SKM-1 (cell line): ENCODE measurements around the gene ABCG1.

ENCODE experiments used
- DNase-seq: peaks from one replicate; lab custom pipeline; 2025; ENCODE audit not compliant: unreplicated experiment; lab: John Stamatoyannopoulos, UW

ABCG1 gene

GRCh38 chr21:42317826-42318746, 99.1 kb downstream of the ABCG1 start:
- DNase-seq: no peak

GRCh38 chr21:42319376-42319775, 100.4 kb downstream of the ABCG1 start:
- peak; percentile 81 for DNase-seq

- DNase-seq: peak; percentile 9
Measured at GRCh38 chr21:42319851-42320572, 101.1 kb downstream of the ABCG1 start.

GRCh38 chr21:42320791-42321190, 101.9 kb downstream of the ABCG1 start:
- DNase-seq: no peak

- DNase-seq: no peak
Measured at GRCh38 chr21:42321231-42321630, 102.3 kb downstream of the ABCG1 start.

GRCh38 chr21:42321845-42322244, 102.9 kb downstream of the ABCG1 start:
- no peak for DNase-seq

GRCh38 chr21:42324896-42325295, 106.0 kb downstream of the ABCG1 start:
- no peak for DNase-seq

GRCh38 chr21:42330380-42331371, 111.7 kb downstream of the ABCG1 start:
- DNase-seq: no peak

GRCh38 chr21:42331660-42332059, 112.7 kb downstream of the ABCG1 start:
- no peak for DNase-seq

- no peak for DNase-seq
Measured at GRCh38 chr21:42332557-42333317, 113.8 kb downstream of the ABCG1 start.

GRCh38 chr21:42336054-42336453, 117.1 kb downstream of the ABCG1 start:
- DNase-seq: no peak

- DNase-seq: no peak
Measured at GRCh38 chr21:42337276-42337675, 118.3 kb downstream of the ABCG1 start.

- DNase-seq: peak; percentile 11
Measured at GRCh38 chr21:42337830-42338728, 119.1 kb downstream of the ABCG1 start.

GRCh38 chr21:42338729-42339715, 120.1 kb downstream of the ABCG1 start:
- no peak for DNase-seq

- no peak for DNase-seq
Measured at GRCh38 chr21:42340187-42341050, 121.5 kb downstream of the ABCG1 start.

- DNase-seq: no peak
Measured at GRCh38 chr21:42341776-42342542, 123.0 kb downstream of the ABCG1 start.
